ENCODE measurements around the gene LDLRAD4. TPM values are rescaled to one million over a fixed set of nuclear protein-coding genes. Genes with fewer than 3 reads are reported as not detected.

LDLRAD4 gene
- 1.5 TPM for polyA plus RNA-seq (2013, experiment 1 of 2)
- polyA plus RNA-seq (2013, experiment 2 of 2): 1.1 TPM

DNA sequence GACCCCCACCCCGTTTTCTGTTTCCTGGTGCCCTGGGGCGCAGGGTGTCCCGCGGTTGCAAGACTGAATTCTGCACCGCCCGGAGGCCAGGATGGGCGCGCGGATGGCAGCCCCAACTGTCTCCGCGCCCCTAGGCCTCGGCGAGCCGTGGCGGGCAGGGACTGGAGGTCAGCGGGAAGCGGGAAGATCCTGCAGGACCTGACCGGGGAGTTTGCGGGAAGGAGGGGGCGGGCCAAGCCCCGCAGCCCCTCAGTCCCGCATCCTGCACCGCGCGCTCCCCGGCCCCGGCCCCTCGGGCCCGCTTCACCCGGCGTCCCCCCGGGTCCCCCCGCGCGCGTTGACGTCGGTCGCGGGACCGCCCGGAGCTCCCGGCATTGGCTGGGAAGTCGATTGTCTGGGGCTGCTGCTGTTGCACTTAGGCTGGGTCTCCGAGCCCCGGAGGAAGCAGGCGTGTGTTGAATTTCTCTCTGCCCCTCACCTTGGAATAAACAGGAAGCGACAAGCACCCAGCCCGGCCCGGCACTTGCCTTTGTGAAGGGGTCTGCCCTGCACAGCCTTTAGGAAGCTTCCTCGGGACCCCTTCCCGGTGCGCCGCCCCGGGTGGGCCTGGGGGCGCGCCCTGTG is at the start of gene LDLRAD4:
LDLRAD4 (plus strand) TSS at position 393 of the 624 bp plus-strand sequence.
- H3K4me1 ChIP-seq (ENCODE audit: control insufficient read depth in 2 of 2, insufficient read depth in 1 of 2, low read depth in 1 of 2, low read length in 2 of 2): peaks cover 4 to 21% of the 10 kb centered on the region in 2 donors
- peaks cover 5 to 94% (median 33%) of the 10 kb centered on the region in 3 experiments for H3K27me3 ChIP-seq (ENCODE audit: control insufficient read depth in 3 of 3, insufficient read depth in 3 of 3, low read depth in 1 of 3, low read length in 3 of 3)
- no peak within 1 kb of the TSS for H4K91ac ChIP-seq (ENCODE audit: low read depth, low read length, poor library complexity)
- no peaks in the 10 kb centered on the region for H3K36me3 ChIP-seq (replicated peaks in 1 of 2; ENCODE audit: control insufficient read depth in 2 of 2, insufficient read depth in 2 of 2, low read length in 2 of 2)
- peak within 1 kb of the TSS; percentile 52 for H2BK12ac ChIP-seq (ENCODE audit: low read length)
- DNase-seq (ENCODE audit: low spot score): peak; percentile 26
- no peaks in the 10 kb centered on the region for H3K9me3 ChIP-seq (replicated peaks in 1 of 2; ENCODE audit: control insufficient read depth in 2 of 2, insufficient read depth in 1 of 2, low read depth in 1 of 2, low read length in 2 of 2)
- peak within 1 kb of the TSS; percentile 40 to 85 for H3K4me3 ChIP-seq (ENCODE audit: low read length in 2 of 2)
- H3K4ac ChIP-seq (ENCODE audit: low read length): no peak within 1 kb of the TSS
- H3K18ac ChIP-seq (ENCODE audit: low read length): peak within 1 kb of the TSS; percentile 97
- peak within 1 kb of the TSS; percentile 68 for H3K9ac ChIP-seq (ENCODE audit: low read depth, low read length, poor library complexity)
- peak within 1 kb of the TSS; percentile 83 for H3K23ac ChIP-seq (ENCODE audit: low read depth, low read length, poor library complexity)
- H3K4me2 ChIP-seq (ENCODE audit: insufficient read depth, low read length, poor library complexity, severe bottlenecking): peak within 1 kb of the TSS; percentile 92
- H2BK5ac ChIP-seq (ENCODE audit: low read length): no peak within 1 kb of the TSS
- no CpG with 5 or more reads among the region's 57 CpGs for WGBS, 2 donors (ENCODE audit: extremely low coverage in 2 of 2, insufficient read length in 2 of 2, insufficient replicate concordance in 1 of 2)
- H2BK15ac ChIP-seq (ENCODE audit: low read length): peak within 1 kb of the TSS; percentile 77
- H2BK120ac ChIP-seq (ENCODE audit: low read depth, low read length): no peak within 1 kb of the TSS
- peak within 1 kb of the TSS; percentile 88 for H2AFZ ChIP-seq (ENCODE audit: low read length)
- peak within 1 kb of the TSS; percentile 27 for H3K14ac ChIP-seq (ENCODE audit: low read length)
- H3K27ac ChIP-seq (replicated peaks; ENCODE audit: low read length): no peak within 1 kb of the TSS
- H3K79me1 ChIP-seq (ENCODE audit: low read depth, low read length): no peaks in the 10 kb centered on the region
- H2AK5ac ChIP-seq (ENCODE audit: low read depth, low read length): no peak within 1 kb of the TSS
- H4K8ac ChIP-seq (ENCODE audit: low read depth, low read length): no peak within 1 kb of the TSS

DNA sequence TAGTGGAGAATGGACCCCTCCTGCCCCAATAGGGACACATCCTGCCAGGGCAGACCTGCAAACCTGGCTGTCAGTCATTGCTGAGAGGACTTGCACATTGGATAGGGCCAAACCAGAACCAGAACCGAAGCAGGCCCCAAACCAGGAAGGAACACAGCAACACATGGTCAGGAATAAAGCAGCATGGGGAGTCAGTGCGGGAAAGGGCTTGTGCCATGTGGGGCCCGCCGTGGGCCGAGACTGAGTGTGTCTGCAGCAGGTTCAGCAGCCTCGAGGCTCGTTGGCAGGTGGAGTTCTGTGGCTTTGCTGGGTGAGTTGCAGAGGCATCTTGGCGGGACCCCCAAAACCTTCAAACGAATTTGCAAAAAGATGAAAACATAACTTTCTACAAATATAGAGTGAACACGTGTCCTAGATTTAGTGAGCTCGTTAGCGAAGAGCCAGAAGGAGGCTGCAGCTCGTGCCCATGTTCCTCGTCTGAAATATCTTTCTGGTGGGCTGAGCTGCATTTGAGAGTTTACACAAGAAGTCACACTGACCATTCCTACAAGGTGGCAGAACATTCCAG is 44.9 kb upstream of the LDLRAD4 start:
- no peak overlapping the region for H2BK120ac ChIP-seq (ENCODE audit: low read depth, low read length)
- DNase-seq (ENCODE audit: low spot score): no peak
- H3K27ac ChIP-seq (replicated peaks; ENCODE audit: low read length): no peak overlapping the region
- no peak overlapping the region for H2BK12ac ChIP-seq (ENCODE audit: low read length)
- no peak overlapping the region for H4K8ac ChIP-seq (ENCODE audit: low read depth, low read length)
- H2AK5ac ChIP-seq (ENCODE audit: low read depth, low read length): no peak overlapping the region
- H2BK15ac ChIP-seq (ENCODE audit: low read length): no peak overlapping the region
- no peak overlapping the region for H2AFZ ChIP-seq (ENCODE audit: low read length)
- H3K18ac ChIP-seq (ENCODE audit: low read length): no peak overlapping the region
- H3K4me2 ChIP-seq (ENCODE audit: insufficient read depth, low read length, poor library complexity, severe bottlenecking): no peak overlapping the region
- no peaks in the 10 kb centered on the region for H3K36me3 ChIP-seq (replicated peaks in 1 of 2; ENCODE audit: control insufficient read depth in 2 of 2, insufficient read depth in 2 of 2, low read length in 2 of 2)
- peaks cover 0 to 4% (median 0%) of the 10 kb centered on the region in 3 experiments for H3K27me3 ChIP-seq (ENCODE audit: control insufficient read depth in 3 of 3, insufficient read depth in 3 of 3, low read depth in 1 of 3, low read length in 3 of 3)
- peak overlapping the region in 1 of 2 donors; percentile 7 for H3K4me3 ChIP-seq (ENCODE audit: low read length in 2 of 2)
- H2BK5ac ChIP-seq (ENCODE audit: low read length): no peak overlapping the region
- H3K4ac ChIP-seq (ENCODE audit: low read length): no peak overlapping the region
- no CpG with 5 or more reads among the region's 14 CpGs for WGBS, 2 donors (ENCODE audit: extremely low coverage in 2 of 2, insufficient read length in 2 of 2, insufficient replicate concordance in 1 of 2)
- H3K9ac ChIP-seq (ENCODE audit: low read depth, low read length, poor library complexity): no peak overlapping the region
- no peak overlapping the region for H4K91ac ChIP-seq (ENCODE audit: low read depth, low read length, poor library complexity)
- H3K14ac ChIP-seq (ENCODE audit: low read length): no peak overlapping the region
- H3K23ac ChIP-seq (ENCODE audit: low read depth, low read length, poor library complexity): no peak overlapping the region
- no peaks in the 10 kb centered on the region for H3K9me3 ChIP-seq (replicated peaks in 1 of 2; ENCODE audit: control insufficient read depth in 2 of 2, insufficient read depth in 1 of 2, low read depth in 1 of 2, low read length in 2 of 2)
- no peaks in the 10 kb centered on the region for H3K4me1 ChIP-seq (ENCODE audit: control insufficient read depth in 2 of 2, insufficient read depth in 1 of 2, low read depth in 1 of 2, low read length in 2 of 2)
- H3K79me1 ChIP-seq (ENCODE audit: low read depth, low read length): no peaks in the 10 kb centered on the region

DNA sequence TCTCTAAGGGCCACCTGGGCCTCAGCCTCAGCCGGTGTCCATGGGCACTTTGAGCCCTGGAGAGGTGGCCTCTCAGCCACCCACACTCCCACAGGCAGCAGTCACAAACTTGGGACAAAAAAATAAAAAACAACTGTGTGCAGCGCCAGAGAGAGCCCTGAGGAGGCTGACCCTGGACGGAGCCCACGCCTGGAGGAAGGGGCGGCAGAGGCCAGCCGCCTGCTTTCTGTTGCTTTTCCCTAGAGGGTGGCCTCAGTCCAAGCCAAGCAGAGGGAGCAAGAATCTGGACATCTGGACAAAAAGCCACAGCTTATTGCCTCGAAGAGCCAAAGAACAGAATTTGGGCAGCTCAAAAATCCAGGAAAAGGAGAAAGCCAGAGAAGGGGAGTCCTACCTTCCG is 43.3 kb upstream of the LDLRAD4 start:
- Histone ChIP-seq H3K79me1 (ENCODE audit: low read depth, low read length) (no peaks in the 10 kb centered on the region), H3K27me3 (ENCODE audit: control insufficient read depth in 3 of 3, insufficient read depth in 3 of 3, low read depth in 1 of 3, low read length in 3 of 3) (peaks cover 0 to 4% (median 0%) of the 10 kb centered on the region in 3 experiments), H2AK5ac (ENCODE audit: low read depth, low read length) (no peak overlapping the region), H3K27ac (replicated peaks; ENCODE audit: low read length) (no peak overlapping the region), H4K8ac (ENCODE audit: low read depth, low read length) (no peak overlapping the region), H3K9ac (ENCODE audit: low read depth, low read length, poor library complexity) (no peak overlapping the region), H3K23ac (ENCODE audit: low read depth, low read length, poor library complexity) (no peak overlapping the region), H3K4ac (ENCODE audit: low read length) (no peak overlapping the region), H3K4me3 (ENCODE audit: low read length in 2 of 2) (no peak overlapping the region), H2BK12ac (ENCODE audit: low read length) (no peak overlapping the region), H2BK5ac (ENCODE audit: low read length) (no peak overlapping the region), H3K4me2 (ENCODE audit: insufficient read depth, low read length, poor library complexity, severe bottlenecking) (no peak overlapping the region), H4K91ac (ENCODE audit: low read depth, low read length, poor library complexity) (no peak overlapping the region), H3K36me3 (replicated peaks in 1 of 2; ENCODE audit: control insufficient read depth in 2 of 2, insufficient read depth in 2 of 2, low read length in 2 of 2) (no peaks in the 10 kb centered on the region), H2BK120ac (ENCODE audit: low read depth, low read length) (no peak overlapping the region), H3K4me1 (ENCODE audit: control insufficient read depth in 2 of 2, insufficient read depth in 1 of 2, low read depth in 1 of 2, low read length in 2 of 2) (peaks cover 0 to 2% of the 10 kb centered on the region in 2 donors), H2BK15ac (ENCODE audit: low read length) (no peak overlapping the region), H3K14ac (ENCODE audit: low read length) (no peak overlapping the region), H3K9me3 (replicated peaks in 1 of 2; ENCODE audit: control insufficient read depth in 2 of 2, insufficient read depth in 1 of 2, low read depth in 1 of 2, low read length in 2 of 2) (no peaks in the 10 kb centered on the region), H3K18ac (ENCODE audit: low read length) (no peak overlapping the region), H2AFZ (ENCODE audit: low read length) (no peak overlapping the region)
- WGBS, 2 donors (ENCODE audit: extremely low coverage in 2 of 2, insufficient read length in 2 of 2, insufficient replicate concordance in 1 of 2): no CpG with 5 or more reads among the region's 8 CpGs
- DNase-seq (ENCODE audit: low spot score): no peak

DNA sequence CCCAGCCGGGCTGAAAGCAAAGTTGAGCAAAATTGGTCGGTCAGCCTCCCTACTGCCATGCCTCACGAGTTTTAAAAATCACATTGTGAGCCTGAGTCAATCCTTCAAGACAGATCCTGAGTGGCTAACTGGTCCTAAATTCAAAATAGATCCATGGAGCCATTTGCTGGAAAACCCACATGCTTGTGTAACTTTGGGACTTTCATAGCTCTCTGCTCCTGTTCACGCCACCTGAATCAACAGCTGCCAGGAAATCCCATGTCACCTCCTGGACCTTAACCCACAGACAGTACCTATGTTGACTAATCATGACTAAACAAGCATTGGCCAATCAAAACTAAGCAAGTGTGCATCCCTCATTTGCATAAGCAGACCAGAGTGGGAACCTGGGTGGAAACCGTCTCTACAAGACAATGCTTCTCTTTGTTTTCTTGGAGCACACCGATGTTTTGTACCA is 42.8 kb upstream of the LDLRAD4 start:
- WGBS, 2 donors (ENCODE audit: extremely low coverage in 2 of 2, insufficient read length in 2 of 2, insufficient replicate concordance in 1 of 2): no CpG with 5 or more reads among the region's 6 CpGs
- Histone ChIP-seq H2BK120ac (ENCODE audit: low read depth, low read length) (no peak overlapping the region), H3K18ac (ENCODE audit: low read length) (no peak overlapping the region), H2AFZ (ENCODE audit: low read length) (no peak overlapping the region), H2BK12ac (ENCODE audit: low read length) (no peak overlapping the region), H4K8ac (ENCODE audit: low read depth, low read length) (no peak overlapping the region), H3K27ac (replicated peaks; ENCODE audit: low read length) (no peak overlapping the region), H3K36me3 (replicated peaks in 1 of 2; ENCODE audit: control insufficient read depth in 2 of 2, insufficient read depth in 2 of 2, low read length in 2 of 2) (no peaks in the 10 kb centered on the region), H2AK5ac (ENCODE audit: low read depth, low read length) (no peak overlapping the region), H3K27me3 (ENCODE audit: control insufficient read depth in 3 of 3, insufficient read depth in 3 of 3, low read depth in 1 of 3, low read length in 3 of 3) (peaks cover 0 to 4% (median 0%) of the 10 kb centered on the region in 3 experiments), H4K91ac (ENCODE audit: low read depth, low read length, poor library complexity) (no peak overlapping the region), H3K9me3 (replicated peaks in 1 of 2; ENCODE audit: control insufficient read depth in 2 of 2, insufficient read depth in 1 of 2, low read depth in 1 of 2, low read length in 2 of 2) (no peaks in the 10 kb centered on the region), H3K79me1 (ENCODE audit: low read depth, low read length) (no peaks in the 10 kb centered on the region), H3K4me1 (ENCODE audit: control insufficient read depth in 2 of 2, insufficient read depth in 1 of 2, low read depth in 1 of 2, low read length in 2 of 2) (peaks cover 0 to 2% of the 10 kb centered on the region in 2 donors), H3K14ac (ENCODE audit: low read length) (no peak overlapping the region), H3K9ac (ENCODE audit: low read depth, low read length, poor library complexity) (no peak overlapping the region), H3K4me2 (ENCODE audit: insufficient read depth, low read length, poor library complexity, severe bottlenecking) (no peak overlapping the region), H3K4ac (ENCODE audit: low read length) (no peak overlapping the region), H3K4me3 (ENCODE audit: low read length in 2 of 2) (no peak overlapping the region), H2BK15ac (ENCODE audit: low read length) (no peak overlapping the region), H3K23ac (ENCODE audit: low read depth, low read length, poor library complexity) (no peak overlapping the region), H2BK5ac (ENCODE audit: low read length) (no peak overlapping the region)
- DNase-seq (ENCODE audit: low spot score): no peak
